Jurkat, Clone E6-1 (cell line): ENCODE data around the gene PARN.
"Not testable (repeated sequence)": the region's sequence is repeated elsewhere in the genome, so short reads cannot be mapped to it uniquely, and the experiment has no call there.

Experiments
- DNase-seq: peaks from one replicate; pipeline ENCODE4 v3.0.0-alpha.2; 2011; ENCODE audit warnings: low read depth, low spot score
- H3K4me3 ChIP-seq: 2 replicates; pipeline ENCODE4 v1.5.1; 2011; ENCODE audit warnings: mild to moderate bottlenecking, low read length, control low read depth, moderate library complexity

PARN gene

GRCh38 chr16:14544846-14545245 is 85.2 kb downstream of the PARN start:
- not testable (repeated sequence) for H3K4me3 ChIP-seq, DNase-seq

GRCh38 chr16:14539631-14540030 is 90.4 kb downstream of the PARN start:
- DNase-seq: no peak
- H3K4me3 ChIP-seq: no peak overlapping the region

- no peak for DNase-seq
- no peak overlapping the region for H3K4me3 ChIP-seq
Measured at GRCh38 chr16:14539156-14539555, 90.9 kb downstream of the PARN start.

- no peak overlapping the region for H3K4me3 ChIP-seq
- no peak for DNase-seq
Measured at GRCh38 chr16:14538604-14539003, 91.5 kb downstream of the PARN start.

GRCh38 chr16:14531613-14532012 is 98.4 kb downstream of the PARN start:
- no peak overlapping the region for H3K4me3 ChIP-seq
- DNase-seq: no peak

GRCh38 chr16:14531101-14531500 is 99.0 kb downstream of the PARN start:
- no peak overlapping the region for H3K4me3 ChIP-seq
- no peak for DNase-seq

- H3K4me3 ChIP-seq: no peak overlapping the region
- no peak for DNase-seq
Measured at GRCh38 chr16:14530046-14530445, 100.0 kb downstream of the PARN start.

- DNase-seq: peak; percentile 70
- H3K4me3 ChIP-seq: no peak overlapping the region
Measured at GRCh38 chr16:14529010-14529669, 100.9 kb downstream of the PARN start.

GRCh38 chr16:14528306-14528705 is 101.8 kb downstream of the PARN start:
- H3K4me3 ChIP-seq: no peak overlapping the region
- DNase-seq: no peak

GRCh38 chr16:14527411-14528044 is 102.5 kb downstream of the PARN start:
- no peak for DNase-seq
- no peak overlapping the region for H3K4me3 ChIP-seq

- no peak for DNase-seq
- H3K4me3 ChIP-seq: no peak overlapping the region
Measured at GRCh38 chr16:14525596-14525995, 104.5 kb downstream of the PARN start.

- no peak for DNase-seq
- no peak overlapping the region for H3K4me3 ChIP-seq
Measured at GRCh38 chr16:14524979-14525378, 105.1 kb downstream of the PARN start.

GRCh38 chr16:14523632-14524031 is 106.4 kb downstream of the PARN start:
- no peak overlapping the region for H3K4me3 ChIP-seq
- no peak for DNase-seq

GRCh38 chr16:14522671-14523070 is 107.4 kb downstream of the PARN start:
- no peak for DNase-seq
- no peak overlapping the region for H3K4me3 ChIP-seq

- no peak for DNase-seq
- H3K4me3 ChIP-seq: no peak overlapping the region
Measured at GRCh38 chr16:14520753-14521152, 109.3 kb downstream of the PARN start.

- H3K4me3 ChIP-seq: no peak overlapping the region
- no peak for DNase-seq
Measured at GRCh38 chr16:14514967-14515366, 115.1 kb downstream of the PARN start.

- H3K4me3 ChIP-seq: no peak overlapping the region
- DNase-seq: no peak
Measured at GRCh38 chr16:14513389-14514107, 116.5 kb downstream of the PARN start.

- no peak overlapping the region for H3K4me3 ChIP-seq
- no peak for DNase-seq
Measured at GRCh38 chr16:14511800-14512135, 118.3 kb downstream of the PARN start.

GRCh38 chr16:14510939-14511799 is 118.9 kb downstream of the PARN start:
- DNase-seq: no peak
- H3K4me3 ChIP-seq: no peak overlapping the region

- no peak for DNase-seq
- H3K4me3 ChIP-seq: no peak overlapping the region
Measured at GRCh38 chr16:14510581-14510938, 119.5 kb downstream of the PARN start.
